ELR (cell line): ENCODE data around the gene SELENOO.

ENCODE experiments used
- DNase-seq: peaks from one replicate; pipeline ENCODE4 v3.0.0-alpha.2; 2015; ENCODE audit warnings: low read depth

SELENOO gene

DNA sequence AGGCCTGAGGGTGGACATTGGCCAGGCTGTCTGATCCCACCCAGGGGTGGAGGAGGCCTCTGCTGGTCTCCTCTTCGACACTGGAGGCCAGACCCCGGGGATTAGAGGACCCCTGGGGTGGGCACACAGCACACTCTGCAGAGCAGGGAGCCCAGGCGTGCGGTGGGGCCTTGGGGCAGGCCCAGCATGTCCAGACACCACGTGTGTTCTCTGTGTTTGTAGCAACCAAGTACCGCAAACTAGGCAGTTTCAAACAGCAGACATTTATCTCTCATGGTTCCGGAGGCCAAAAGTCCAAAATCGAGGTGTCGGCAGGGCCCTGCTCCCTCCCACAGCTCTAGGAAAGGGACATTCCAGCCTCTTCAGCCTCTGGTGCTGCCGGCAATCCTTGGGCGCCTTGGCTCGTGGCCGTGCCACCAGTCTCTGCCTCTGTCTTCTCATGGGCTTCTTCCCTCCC lies 28.8 kb upstream of the SELENOO start:
- no peak for DNase-seq

GRCh38 chr22:50173311-50173982 lies 27.4 kb upstream of the SELENOO start:
- DNase-seq, result no peak

DNA sequence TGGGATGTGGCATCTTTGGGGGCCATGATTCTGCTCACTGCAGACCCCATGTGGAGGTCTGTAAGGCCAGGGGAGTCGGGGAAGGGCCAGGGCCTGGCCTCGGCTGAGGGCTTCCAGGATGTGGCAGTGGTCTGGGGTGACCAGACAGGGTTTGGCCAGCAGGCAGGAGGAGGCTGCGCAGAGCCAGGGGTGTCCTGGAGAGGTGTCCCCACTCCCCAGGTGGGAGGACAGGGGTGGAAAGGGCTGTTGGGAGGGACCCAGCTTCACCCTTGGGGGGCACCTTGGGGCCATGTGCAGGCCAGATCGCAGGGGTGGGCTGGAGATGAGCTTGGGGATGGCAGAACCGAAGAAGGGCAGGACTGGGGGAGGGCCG lies 26.8 kb upstream of the SELENOO start:
- no peak for DNase-seq

DNA sequence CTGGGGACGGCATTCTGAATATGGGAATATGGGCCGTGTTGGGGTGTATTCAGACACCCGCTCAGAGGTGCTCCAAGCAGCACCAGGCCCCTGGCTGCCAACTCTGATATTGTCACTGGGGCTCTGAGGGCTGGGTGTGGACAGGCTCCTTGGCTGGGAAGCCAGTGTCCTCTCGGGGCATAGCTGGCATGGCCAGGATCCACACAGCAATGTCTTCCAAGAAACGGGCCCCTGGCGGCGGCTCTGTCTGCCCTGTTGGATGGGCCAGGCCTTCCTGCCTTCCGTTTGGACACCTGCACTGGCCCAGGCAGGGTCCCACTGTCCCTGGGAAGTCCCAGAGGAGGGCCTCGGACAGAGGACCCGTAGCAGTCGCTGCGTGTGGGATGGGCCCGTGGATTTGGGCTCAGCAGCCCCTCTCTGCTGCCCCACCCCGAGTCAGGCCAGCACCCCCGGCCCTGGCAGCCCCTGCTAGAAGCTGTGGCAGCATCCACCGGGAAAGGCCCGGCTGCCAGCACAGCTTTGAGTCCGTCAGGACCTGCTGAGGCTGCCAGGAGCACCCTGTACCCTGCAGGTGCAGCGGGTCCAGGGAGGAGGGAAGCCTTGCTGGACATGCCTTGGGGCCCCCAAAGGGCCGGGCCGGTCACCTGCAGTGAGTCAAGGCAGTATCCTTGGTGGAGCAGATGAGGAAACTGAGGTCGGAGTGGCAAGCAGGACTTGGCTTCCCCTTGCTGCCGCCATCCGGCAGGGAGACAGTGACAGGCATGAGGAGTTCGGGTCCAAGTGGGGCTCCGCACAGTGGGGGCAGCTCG lies 26.2 kb upstream of the SELENOO start:
- no peak for DNase-seq

DNA sequence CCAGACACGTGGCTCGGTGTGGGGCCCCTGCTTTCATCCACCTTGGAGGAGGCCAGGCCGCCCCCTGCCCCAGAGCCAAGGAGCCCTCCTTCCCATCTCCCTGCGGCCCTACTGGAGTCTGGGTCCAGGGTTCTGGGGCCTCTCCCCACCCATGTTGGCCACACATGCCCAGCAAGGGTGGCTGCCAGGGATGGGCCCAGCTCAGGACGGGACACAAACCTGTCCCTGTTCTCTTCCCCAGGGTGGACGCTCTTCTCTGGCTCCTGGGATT lies 25.7 kb upstream of the SELENOO start:
- DNase-seq, result no peak

DNA sequence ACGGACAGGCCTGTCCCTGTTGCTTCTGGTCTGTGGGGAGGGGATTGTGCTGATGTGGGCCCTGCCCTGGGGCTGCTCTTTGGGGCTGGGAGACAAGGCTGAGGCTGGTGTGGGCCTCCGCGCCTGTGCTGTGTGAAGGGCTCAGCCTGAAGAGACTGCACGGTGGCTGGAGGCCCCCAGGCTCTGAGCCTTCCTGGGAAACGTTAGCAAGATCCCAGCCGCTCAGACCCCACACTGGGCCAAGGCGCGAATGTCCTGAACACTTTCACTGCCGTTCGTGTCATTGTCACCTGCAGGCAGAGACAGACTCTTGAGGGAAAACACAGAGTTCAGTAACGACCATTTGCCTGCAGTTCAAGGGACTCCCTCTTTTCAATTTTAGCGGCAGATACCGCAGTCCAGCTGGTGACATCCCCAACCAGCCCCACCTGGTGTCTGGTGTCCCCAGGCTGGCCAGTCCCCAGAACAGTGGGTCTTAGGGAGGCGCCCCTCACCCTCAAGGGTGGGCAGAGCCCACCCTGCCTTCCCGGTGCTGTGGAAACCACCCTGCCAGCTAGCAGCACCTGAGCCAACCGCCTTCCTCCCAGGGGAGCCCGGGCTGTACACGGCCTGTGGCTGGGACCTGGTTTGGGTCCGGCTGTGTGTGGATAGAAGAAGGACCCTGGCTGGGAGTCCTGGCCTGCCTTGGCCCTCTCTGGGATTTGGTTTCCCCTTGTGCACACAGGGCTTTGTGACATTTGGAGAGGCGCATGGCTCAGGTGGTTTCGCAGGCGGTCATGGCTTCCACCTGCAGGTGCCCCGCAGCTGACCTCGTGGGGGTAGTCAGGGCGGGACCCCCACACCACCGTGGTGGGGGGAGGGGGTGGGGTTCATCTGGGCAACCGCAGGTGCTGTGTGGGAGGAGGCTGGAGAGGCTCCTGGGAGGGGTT lies 24.6 kb upstream of the SELENOO start:
- no peak for DNase-seq

- no peak for DNase-seq
These were observed 23.8 kb upstream of the SELENOO start for GRCh38 chr22:50176850-50177536.

DNA sequence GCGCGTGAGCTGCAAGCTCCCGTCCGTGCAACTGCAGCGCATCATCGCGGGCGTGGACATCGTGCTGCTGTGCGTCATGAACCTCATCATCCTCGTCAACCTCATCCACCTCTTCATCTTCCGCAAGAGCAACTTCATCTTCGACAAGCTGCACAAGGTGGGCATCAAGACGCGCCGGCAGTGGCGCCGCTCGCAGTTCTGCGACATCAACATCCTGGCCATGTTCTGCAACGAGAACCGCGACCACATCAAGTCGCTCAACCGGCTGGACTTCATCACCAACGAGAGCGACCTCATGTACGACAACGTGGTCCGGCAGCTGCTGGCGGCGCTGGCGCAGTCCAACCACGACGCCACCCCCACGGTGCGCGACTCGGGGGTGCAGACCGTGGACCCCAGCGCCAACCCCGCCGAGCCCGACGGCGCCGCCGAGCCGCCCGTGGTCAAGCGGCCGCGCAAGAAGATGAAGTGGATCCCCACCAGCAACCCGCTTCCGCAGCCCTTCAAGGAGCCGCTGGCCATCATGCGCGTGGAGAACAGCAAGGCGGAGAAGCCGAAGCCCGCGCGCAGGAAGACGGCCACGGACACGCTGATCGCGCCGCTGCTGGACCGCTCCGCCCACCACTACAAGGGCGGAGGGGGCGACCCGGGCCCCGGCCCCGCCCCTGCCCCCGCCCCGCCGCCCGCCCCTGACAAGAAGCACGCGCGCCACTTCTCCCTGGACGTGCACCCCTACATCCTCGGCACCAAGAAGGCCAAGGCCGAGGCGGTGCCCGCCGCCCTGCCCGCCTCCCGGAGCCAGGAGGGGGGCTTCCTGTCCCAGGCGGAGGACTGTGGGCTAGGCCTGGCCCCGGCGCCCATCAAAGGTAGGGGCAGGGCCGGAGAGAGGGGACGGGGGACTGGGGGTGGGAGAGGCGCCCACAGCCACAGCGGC lies 23.0 kb upstream of the SELENOO start:
- DNase-seq, result no peak

GRCh38 chr22:50178471-50178864 lies 22.3 kb upstream of the SELENOO start:
- DNase-seq, result no peak

DNA sequence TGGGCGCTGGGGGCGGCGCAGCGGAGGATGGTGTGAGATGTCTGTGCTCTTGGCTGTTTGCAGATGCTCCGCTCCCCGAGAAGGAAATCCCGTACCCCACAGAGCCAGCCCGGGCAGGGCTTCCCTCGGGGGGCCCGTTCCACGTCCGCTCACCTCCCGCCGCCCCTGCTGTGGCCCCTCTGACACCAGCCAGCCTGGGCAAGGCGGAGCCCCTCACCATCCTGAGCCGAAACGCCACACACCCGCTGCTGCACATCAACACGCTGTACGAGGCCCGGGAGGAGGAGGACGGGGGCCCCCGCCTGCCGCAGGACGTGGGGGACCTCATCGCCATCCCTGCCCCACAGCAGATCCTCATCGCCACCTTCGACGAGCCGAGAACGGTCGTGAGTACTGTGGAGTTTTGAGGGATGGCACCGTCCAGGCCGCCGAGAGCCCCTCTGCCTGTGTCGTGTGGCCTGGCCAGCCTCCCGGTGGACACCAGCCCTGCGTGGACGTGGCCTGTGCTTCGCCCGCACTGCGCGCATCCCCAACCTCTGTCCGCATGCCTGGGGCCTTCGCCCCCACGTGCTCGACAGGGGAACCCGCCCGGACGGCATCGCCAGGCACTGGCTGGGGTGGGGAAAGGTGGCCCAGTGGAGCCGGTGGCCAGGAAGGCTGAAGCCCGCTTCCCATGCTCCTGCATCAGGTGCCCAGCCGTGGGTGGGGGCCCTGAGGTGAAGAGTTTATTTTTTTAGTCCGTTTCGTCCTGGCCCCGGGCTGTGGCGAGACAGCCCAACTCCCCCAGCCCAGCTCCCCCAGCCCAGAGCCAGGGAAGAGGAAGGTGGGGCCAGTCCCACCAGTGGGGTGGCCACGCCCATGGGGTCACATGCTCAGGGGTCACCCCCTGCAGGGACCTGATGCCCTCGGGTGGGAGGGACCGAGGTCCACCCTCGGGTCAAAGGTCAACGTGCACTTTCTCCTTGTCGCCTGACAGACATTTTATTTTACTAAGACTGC lies 21.6 kb upstream of the SELENOO start:
- no peak for DNase-seq

DNA sequence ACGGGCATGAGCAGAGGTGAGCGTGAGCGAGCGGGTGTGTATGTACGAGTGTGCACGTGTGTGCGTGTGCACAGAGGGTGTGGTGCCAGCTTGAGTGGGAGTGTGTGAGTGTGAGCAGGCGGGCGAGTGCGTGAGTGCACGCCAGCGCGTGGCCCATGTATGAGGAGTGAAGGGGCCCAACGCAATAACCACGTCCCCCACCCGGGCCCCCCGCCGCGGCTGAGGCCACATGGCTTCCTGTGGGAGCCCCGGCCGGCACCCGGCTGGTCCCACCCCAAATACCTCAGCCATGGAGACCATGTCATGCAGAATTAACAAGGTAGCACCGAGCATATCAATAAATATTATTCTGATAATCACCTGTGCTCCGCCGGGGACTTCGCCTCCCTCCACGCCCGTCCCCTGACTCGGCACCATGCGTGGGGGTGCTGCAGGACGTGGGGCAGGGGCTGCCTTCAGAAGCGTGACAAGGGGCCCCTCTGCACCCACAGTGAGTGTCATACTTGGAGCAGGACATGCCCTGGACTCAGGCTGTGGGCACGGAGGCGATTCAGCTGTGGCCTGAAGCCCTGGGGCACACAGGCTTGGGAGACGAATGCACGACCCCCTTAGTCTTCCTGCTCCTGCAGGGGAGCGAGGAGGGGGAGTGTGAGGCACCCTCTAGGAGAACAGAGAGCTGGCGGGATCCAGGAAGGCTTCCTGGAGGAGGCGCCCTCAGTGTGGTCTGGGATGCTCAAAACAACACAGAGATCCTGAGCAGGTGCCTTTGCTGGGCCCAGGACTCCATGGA lies 20.7 kb upstream of the SELENOO start:
- no peak for DNase-seq

DNA sequence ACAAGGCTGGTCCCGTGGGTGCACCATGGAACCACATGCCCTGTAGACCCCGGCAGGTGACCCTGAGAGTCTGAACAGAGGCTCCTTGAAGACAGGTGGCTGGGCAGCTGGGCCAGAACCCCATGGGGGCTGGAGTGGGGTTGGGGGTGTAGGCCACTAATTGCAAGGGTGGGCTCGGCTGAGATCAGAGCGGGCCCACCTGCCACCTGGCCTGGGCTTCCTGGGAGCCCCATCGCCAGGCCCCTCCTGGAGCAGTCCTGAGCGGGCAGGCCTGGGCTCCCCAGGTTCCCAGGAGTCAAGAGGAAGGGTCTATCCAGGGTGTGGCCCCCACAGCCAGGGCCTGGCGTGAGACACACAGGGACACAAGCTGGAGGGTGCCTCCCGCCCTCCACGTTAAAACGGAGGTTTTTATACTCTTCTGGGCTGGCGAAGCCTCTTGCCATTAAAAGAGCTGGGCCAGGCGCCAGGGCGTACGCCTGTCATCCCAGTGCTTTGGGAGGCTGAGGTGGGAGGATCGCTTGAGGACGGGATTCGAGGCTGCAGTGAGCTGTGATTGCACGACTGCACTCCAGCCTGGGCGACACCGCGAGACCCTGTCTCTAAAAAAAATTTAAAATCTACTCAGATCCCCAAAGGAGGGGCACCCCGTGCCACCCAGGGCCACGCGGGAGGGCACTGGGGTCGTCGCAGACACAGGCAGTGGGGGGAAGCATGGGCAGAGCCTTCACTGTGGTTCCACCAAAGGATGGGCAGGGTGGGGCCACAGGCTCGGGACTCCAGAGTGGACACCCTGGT lies 19.9 kb upstream of the SELENOO start:
- DNase-seq, result no peak

DNA sequence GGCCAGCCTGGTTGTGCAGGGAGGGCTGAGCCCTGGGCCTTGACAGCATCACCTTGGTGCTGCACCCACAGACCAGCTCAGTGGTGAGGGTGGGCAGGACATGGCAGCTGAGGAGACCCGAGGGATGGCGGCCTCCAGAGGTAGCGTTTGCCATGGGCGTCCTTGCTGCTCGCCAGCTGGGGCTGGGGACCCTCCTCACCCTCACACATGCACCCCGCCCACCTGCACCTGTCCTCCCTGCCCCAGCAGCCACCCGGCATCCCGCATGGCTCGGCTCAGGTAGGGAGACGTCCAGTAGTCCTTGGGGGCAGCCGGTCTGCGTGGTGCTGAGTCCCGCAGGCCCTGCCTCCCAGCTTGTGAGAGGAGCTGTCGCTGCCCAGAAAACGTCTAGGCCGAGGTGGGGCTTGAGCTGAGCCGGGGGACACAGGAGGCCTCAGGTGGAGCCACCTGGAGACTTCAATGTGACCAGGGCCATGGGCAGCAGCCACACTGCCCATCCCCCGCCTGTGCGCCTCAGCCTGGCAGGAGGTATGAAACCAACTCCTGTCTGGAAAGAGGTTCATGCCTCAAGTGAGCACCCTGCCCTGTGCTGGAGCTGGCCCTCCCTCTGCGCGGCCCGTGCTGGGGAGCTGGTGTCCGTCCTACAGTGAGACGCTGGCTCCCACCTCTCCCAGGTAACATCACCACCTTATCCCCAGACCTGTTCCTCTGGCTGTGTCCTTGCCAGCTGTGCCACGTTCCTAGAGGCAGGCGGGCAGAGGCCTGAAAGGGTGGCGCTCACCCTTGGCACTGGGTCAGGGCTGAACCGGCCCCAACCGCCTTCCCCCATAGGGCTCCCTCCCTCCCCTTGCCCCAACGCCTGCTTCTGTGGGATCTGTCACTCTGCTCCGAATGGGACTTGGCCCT lies 18.4 kb upstream of the SELENOO start:
- no peak for DNase-seq

DNA sequence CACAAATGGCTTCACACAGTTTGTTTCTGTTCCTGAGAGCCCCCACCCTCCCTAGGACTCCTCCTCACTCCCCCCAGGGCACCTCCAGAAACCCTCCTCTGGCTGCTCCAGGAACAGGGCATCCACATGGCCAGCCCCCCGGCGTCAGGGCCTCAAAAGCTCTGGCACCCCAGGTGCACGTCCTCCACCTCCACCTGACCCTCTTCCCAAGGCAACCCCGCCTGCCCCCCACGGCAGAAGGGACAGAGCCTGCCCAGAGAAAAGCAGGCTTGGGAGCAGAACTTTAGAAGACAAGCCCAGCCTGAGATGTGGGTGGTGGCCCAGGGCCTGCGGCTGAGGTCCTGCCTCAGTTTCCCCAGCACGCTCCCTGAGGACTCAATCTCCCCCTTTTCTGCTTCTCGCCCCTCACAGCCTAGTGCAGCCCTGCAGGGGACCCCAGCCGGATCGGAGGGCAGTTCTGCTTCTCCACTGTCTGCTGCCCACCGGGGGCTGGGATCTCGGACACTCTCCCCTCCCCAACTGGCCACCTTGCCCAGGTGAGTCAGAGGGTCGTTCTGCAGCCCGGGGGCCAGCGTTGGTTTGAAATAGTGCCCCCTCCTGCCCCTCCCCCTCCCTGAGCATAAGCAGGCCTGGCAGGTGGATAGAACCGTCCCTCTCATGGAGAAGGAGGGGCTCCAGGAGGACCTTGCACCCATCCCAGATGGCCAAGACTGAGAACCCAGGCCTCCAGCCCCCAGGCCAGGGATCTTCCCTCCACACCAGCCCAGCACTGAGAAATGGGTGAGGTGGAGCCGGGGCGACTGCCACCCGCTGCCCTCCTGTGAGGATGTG lies 17.5 kb upstream of the SELENOO start:
- DNase-seq, result no peak

DNA sequence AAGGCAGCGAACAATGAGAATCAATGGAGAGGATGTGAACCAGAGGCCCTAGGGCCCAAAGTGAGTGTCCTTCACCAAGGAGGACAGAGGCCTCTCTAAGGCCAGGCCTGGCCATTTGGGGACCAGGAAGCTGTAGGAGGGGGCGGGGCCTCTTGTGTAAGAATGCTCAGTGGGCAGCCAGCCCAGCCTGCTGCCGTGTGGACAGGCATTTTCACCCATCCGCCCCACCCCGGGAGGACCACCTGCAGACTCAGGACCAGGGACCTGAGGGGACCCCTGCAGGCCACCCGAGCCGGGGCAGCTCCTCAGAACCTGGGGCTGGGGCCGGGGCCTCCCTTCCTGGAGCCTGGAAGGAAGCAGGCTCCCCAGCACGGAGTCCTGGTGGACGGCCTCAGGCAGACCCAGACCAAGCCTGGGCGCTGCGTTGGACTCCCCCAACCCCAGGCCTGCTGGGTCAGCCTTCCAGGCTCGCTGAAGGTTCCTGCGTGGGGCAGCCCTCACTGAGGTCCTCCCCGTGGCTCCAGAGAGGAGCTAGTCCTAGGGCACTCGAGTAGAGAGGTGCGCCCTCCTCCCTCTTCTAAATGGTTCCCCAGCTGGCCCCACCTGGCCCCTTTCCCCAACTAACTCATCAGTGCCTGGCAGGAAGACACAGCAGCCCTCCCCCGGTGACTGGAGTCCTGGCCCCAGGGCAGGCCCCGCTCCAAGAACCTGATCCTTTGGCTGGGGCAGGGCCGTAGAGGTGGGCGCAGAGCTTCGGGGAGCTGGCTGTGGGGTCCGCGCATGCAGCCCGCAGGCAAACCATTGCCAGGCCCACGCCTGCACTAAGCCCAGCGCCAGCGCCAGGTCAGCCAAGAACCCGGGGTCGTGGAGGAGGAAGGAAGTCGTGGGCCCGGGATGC lies 16.6 kb upstream of the SELENOO start:
- DNase-seq, result peak; percentile 47
